HepG2 (cell line): Measurements from ENCODE around the gene RAPGEF5. TPM values are rescaled to one million over a fixed set of nuclear protein-coding genes. Genes with fewer than 3 reads are reported as not detected.

ENCODE experiments used
- ATAC-seq: fragments of 200-7000 bp; cut with Tn5 transposase; 3 replicates; pipeline ENCODE4 v1.9.1; 2020; ENCODE audit warnings: mild to moderate bottlenecking, moderate library complexity
- BruUV-seq: library from RNA; stranded (reverse); fragments of 400-500 nt; replicated peaks from 2 replicates; lab custom pipeline; 2021; lab: Mats Ljungman, UMichigan
- CTCF ChIA-PET: fragments of 300-600 bp; formaldehyde crosslinking; extraction: SDS; loops from one replicate; lab custom pipeline; 2021; ENCODE audit warnings: low total read pairs, inconsistent platforms, low intra/inter-chr PET ratio; lab: Yijun Ruan, JAX
- POLR2A ChIA-PET: fragments of 350-600 bp; sonication (Branson Sonifier 250); formaldehyde crosslinking; loops from one replicate; lab custom pipeline; 2020; ENCODE audit warnings: antibody characterized with exemption, inconsistent platforms; lab: Yijun Ruan, JAX
- DNase-seq: peaks from one replicate; pipeline ENCODE4 v3.0.0-alpha.2; 2015; ENCODE audit warnings: low spot score
- FAIRE-seq: peaks from 3 replicates; lab custom pipeline; 2011; peaks lifted over from hg19 to GRCh38; lab: Jason Lieb, UNC
- H2AFZ ChIP-seq: one replicate; pipeline ENCODE4 v1.6.1; 2011; ENCODE audit warnings: low read length, inconsistent platforms
- H3K27ac ChIP-seq: fragments of 300-600 bp; 3 replicates; pipeline ENCODE4 v1.8.0; 2011; ENCODE audit warnings: mixed run types, mild to moderate bottlenecking, mixed read lengths, low read length, inconsistent platforms; ENCODE audit not compliant: insufficient read depth; ENCODE audit errors: extremely low read length
- H3K27me3 ChIP-seq, 2 experiments: fragments of 200-600 bp in 1 of 2; 2 replicates in 1 of 2; 3 replicates in 1 of 2; pipeline versions ENCODE4 v1.6.0 to v1.8.0; 2011; ENCODE audit warnings: low read length in 2 of 2, mild to moderate bottlenecking in 2 of 2, moderate library complexity in 2 of 2, inconsistent platforms in 1 of 2; ENCODE audit not compliant: insufficient read depth in 2 of 2, control insufficient read depth in 1 of 2
- H3K36me3 ChIP-seq, 2 experiments: fragments of 200-600 bp in 1 of 2; replicated peaks in 1 of 2; 2 replicates in 1 of 2; 3 replicates in 1 of 2; pipeline versions ENCODE4 v1.5.1 to v1.8.0; 2011; ENCODE audit warnings: low read length in 2 of 2, inconsistent platforms in 1 of 2; ENCODE audit not compliant: insufficient read depth in 2 of 2, control insufficient read depth in 1 of 2
- H3K4me1 ChIP-seq: 2 replicates; pipeline ENCODE4 v1.5.1; 2012; ENCODE audit warnings: low read length, inconsistent platforms; ENCODE audit not compliant: insufficient read depth
- H3K4me2 ChIP-seq: 2 replicates; pipeline ENCODE4 v1.6.0; 2011; ENCODE audit warnings: low read depth, low read length, inconsistent platforms
- H3K4me3 ChIP-seq, 3 experiments: fragments of 200-600 bp in 1 of 3; sonication (generic), shearing (Covaris generic) in 1 of 3; replicated peaks in 1 of 3; 2 replicates each; pipeline ENCODE4 v1.5.1; 2011 to 2016; ENCODE audit warnings: low read length in 3 of 3, inconsistent platforms in 2 of 3, low read depth in 2 of 3, mild to moderate bottlenecking in 2 of 3, control low read depth in 1 of 3, mixed read lengths in 1 of 3; ENCODE audit not compliant: insufficient read depth in 1 of 3
- H3K79me2 ChIP-seq: one replicate; pipeline ENCODE4 v1.6.1; 2011; ENCODE audit warnings: low read length, inconsistent platforms; ENCODE audit not compliant: insufficient read depth
- H3K9ac ChIP-seq: 2 replicates; pipeline ENCODE4 v1.6.0; 2011; ENCODE audit warnings: mild to moderate bottlenecking, low read depth, low read length, inconsistent platforms; ENCODE audit not compliant: insufficient read depth
- H3K9me3 ChIP-seq: 2 replicates; pipeline ENCODE4 v1.5.1; 2012; ENCODE audit warnings: mild to moderate bottlenecking, low read length
- H4K20me1 ChIP-seq: 2 replicates; pipeline ENCODE4 v1.6.0; 2011; ENCODE audit warnings: inconsistent platforms, mild to moderate bottlenecking, low read length, moderate library complexity; ENCODE audit not compliant: insufficient read depth
- GTF2F1 ChIP-seq: fragments of 150-350 bp; IDR thresholded peaks from 2 replicates; pipeline ENCODE4 v1.6.1; 2014; ENCODE audit warnings: low read length
- JUN ChIP-seq: sonication (generic); formaldehyde crosslinking; IDR thresholded peaks from 2 replicates; pipeline ENCODE4 v1.4.0; 2020; ENCODE audit warnings: mild to moderate bottlenecking, missing genetic modification reagents
- MEIS2 ChIP-seq: sonication (generic); formaldehyde crosslinking; IDR thresholded peaks from 2 replicates; pipeline ENCODE4 v1.9.0; 2021; ENCODE audit warnings: mild to moderate bottlenecking, missing genetic modification reagents
- NFKB2 ChIP-seq: sonication (generic); formaldehyde crosslinking; IDR thresholded peaks from 2 replicates; pipeline ENCODE4 v1.4.0; 2020; ENCODE audit warnings: missing genetic modification reagents, borderline replicate concordance
- RBFOX2 ChIP-seq: fragments of 200-400 bp; formaldehyde crosslinking; IDR thresholded peaks from 2 replicates; pipeline ENCODE4 v1.6.1; 2017; ENCODE audit warnings: low read depth, mild to moderate bottlenecking, low read length
- SAP130 ChIP-seq: IDR thresholded peaks from 2 replicates; pipeline ENCODE4 v1.6.1; 2016; ENCODE audit warnings: low read depth
- SMAD3 ChIP-seq: sonication (generic); formaldehyde crosslinking; IDR thresholded peaks from 2 replicates; pipeline ENCODE4 v1.4.0; 2020; ENCODE audit warnings: missing genetic modification reagents
- SMC3 ChIP-seq: IDR thresholded peaks from 2 replicates; pipeline ENCODE4 v1.6.1; 2011; ENCODE audit warnings: low read length, improper control_type of control experiment
- STAT5B ChIP-seq: sonication (generic); formaldehyde crosslinking; IDR thresholded peaks from 2 replicates; pipeline ENCODE4 v1.4.0; 2020; ENCODE audit warnings: missing genetic modification reagents
- ZFP62 ChIP-seq: sonication (generic); formaldehyde crosslinking; IDR thresholded peaks from 2 replicates; pipeline ENCODE4 v1.4.0; 2020; ENCODE audit warnings: missing genetic modification reagents
- ZFX ChIP-seq: sonication (generic); formaldehyde crosslinking; IDR thresholded peaks from 2 replicates; pipeline ENCODE4 v1.4.0; 2020; ENCODE audit warnings: mild to moderate bottlenecking, low read depth, missing genetic modification reagents, moderate library complexity
- ZNF260 ChIP-seq: sonication (generic); formaldehyde crosslinking; IDR thresholded peaks from 2 replicates; pipeline ENCODE4 v1.4.0; 2020; ENCODE audit warnings: missing genetic modification reagents, low read depth, mild to moderate bottlenecking, borderline replicate concordance
- ZNF567 ChIP-seq: sonication (generic); formaldehyde crosslinking; IDR thresholded peaks from 2 replicates; pipeline ENCODE4 v1.8.1; 2023; ENCODE audit warnings: mild to moderate bottlenecking, missing genetic modification reagents, borderline replicate concordance
- ZNF790 ChIP-seq: sonication (generic); formaldehyde crosslinking; IDR thresholded peaks from 2 replicates; pipeline ENCODE4 v1.8.0; 2022; ENCODE audit warnings: missing genetic modification reagents, mild to moderate bottlenecking, borderline replicate concordance
- ZNF792 ChIP-seq: IDR thresholded peaks from 2 replicates; pipeline ENCODE4 v1.6.1; 2016
- WGBS: methylation state at CpG from one replicate; pipeline ENCODE4 v1.1.6; 2017; ENCODE audit warnings: low lambda C conversion rate; 5-methylcytosine and 5-hydroxymethylcytosine counted together
- in situ Hi-C: cut with HindIII; loops from 2 replicates; pipeline ENCODE4 v1.10.0; 2017; ENCODE audit warnings: low pct_unique_long_range_greater_than_20kb; ENCODE audit not compliant: extremely low pct_ligation_motif_present
- intact Hi-C: fragments of 100-400 bp; cut with micrococcal nuclease; formaldehyde crosslinking; loops from one replicate; pipeline ENCODE4 v1.10.0; 2022; ENCODE audit not compliant: unreplicated experiment
- polyA plus RNA-seq, 8 experiments: library from polyadenylated mRNA; depleted of rRNA in 3 of 8; stranded (reverse) in 7 of 8; unstranded in 1 of 8; fragments of >200 nt; fragmentation: Illumina TruSeq in 4 of 8; extraction: Trizol in 4 of 8; gene quantifications; 2 replicates each; pipeline versions ENCODE4 v1.2.1 to v1.2.3, GENCODE V29; 2011 to 2016; ENCODE audit warnings: low read depth in 4 of 8, missing spikeins in 1 of 8, mixed read lengths in 1 of 8; ENCODE audit not compliant: insufficient read depth in 1 of 8
- total RNA-seq, 5 experiments: library from RNA; depleted of rRNA; stranded (reverse); fragments of >200 nt; fragmentation: Illumina TruSeq; extraction: Trizol; gene quantifications; 2 replicates each; pipeline ENCODE4 v1.2.3, GENCODE V29; 2016; ENCODE audit warnings: low read depth in 1 of 5
- TF ChIP-seq, protein P1 (sequence below): sonication (generic); formaldehyde crosslinking; conservative IDR thresholded peaks from 2 replicates; pipeline ENCODE4 v1.4.0; 2020; ENCODE audit warnings: missing genetic modification reagents

The RAPGEF5 gene
- total and polyA plus RNA-seq, 2 of the 13 experiments (the other 11 are each of a cell fraction or from before 2014, with no cell fraction given), result 17.1 to 23.4 TPM

DNA sequence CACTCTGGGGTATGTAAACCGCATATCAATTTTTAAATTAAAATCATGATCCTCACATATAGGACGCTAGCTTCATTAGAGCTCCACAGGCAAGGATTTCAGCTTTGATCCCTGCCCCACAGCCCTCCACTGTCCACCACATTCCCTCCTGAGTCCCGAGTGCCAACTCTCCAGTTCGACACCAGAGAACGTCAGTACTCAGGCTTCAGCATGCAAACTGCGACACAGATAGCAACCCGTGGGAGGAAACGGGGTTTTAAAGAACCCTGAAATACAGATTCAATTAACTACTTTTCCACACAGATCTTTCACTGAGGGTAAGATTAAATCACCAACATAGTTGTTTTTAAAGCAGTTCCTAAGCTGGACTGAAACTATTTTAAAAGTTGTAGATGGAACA, 26.1 kb downstream of the RAPGEF5 start:
- H3K79me2 ChIP-seq, result peaks cover 95% of the 10 kb centered on the region
- H3K9ac ChIP-seq, result no peak overlapping the region
- H3K27ac ChIP-seq, result no peak overlapping the region
- in situ Hi-C loops, result no loop called here
- no peaks in the 10 kb centered on the region for H3K27me3 ChIP-seq
- no peak for ATAC-seq
- no peak overlapping the region for H3K4me2 ChIP-seq
- no peak for FAIRE-seq
- 93% methylated on average over 8 of the region's 8 CpGs for WGBS
- no peak for DNase-seq
- peaks cover 2 to 4% of the 10 kb centered on the region in 2 experiments; a peak in 2 of 5 replicates for H3K36me3 ChIP-seq
- H3K9me3 ChIP-seq, result no peaks in the 10 kb centered on the region
- H3K4me3 ChIP-seq, result no peak overlapping the region
- intact Hi-C loops, result no loop called here
- POLR2A ChIA-PET, result interaction anchor here (1.2 kb wide), 1 partner anchor 10 kb away, joined by 4 read pairs; no protein-coding TSS in a partner anchor
- H4K20me1 ChIP-seq, result peaks cover 90% of the 10 kb centered on the region
- no TSS peak for BruUV-seq
- H3K4me1 ChIP-seq, result peaks cover 89% of the 10 kb centered on the region
- TF ChIP-seq STAT5B (CRISPR knock-in tag) (no peak), ZNF567 (CRISPR knock-in tag) (no peak), ZFX (no peak), NFKB2 (CRISPR knock-in tag) (no peak), MEIS2 (CRISPR knock-in tag) (no peak), GTF2F1 (no peak), RBFOX2 (no peak), SMAD3 (no peak), ZNF260 (CRISPR knock-in tag) (no peak), ZNF790 (CRISPR knock-in tag) (no peak), SAP130 (CRISPR knock-in tag) (no peak), ZFP62 (CRISPR knock-in tag) (no peak), ZNF792 (CRISPR knock-in tag) (no peak), JUN (CRISPR knock-in tag) (no peak), SMC3 (no peak)
- TF ChIP-seq, protein P1, sequence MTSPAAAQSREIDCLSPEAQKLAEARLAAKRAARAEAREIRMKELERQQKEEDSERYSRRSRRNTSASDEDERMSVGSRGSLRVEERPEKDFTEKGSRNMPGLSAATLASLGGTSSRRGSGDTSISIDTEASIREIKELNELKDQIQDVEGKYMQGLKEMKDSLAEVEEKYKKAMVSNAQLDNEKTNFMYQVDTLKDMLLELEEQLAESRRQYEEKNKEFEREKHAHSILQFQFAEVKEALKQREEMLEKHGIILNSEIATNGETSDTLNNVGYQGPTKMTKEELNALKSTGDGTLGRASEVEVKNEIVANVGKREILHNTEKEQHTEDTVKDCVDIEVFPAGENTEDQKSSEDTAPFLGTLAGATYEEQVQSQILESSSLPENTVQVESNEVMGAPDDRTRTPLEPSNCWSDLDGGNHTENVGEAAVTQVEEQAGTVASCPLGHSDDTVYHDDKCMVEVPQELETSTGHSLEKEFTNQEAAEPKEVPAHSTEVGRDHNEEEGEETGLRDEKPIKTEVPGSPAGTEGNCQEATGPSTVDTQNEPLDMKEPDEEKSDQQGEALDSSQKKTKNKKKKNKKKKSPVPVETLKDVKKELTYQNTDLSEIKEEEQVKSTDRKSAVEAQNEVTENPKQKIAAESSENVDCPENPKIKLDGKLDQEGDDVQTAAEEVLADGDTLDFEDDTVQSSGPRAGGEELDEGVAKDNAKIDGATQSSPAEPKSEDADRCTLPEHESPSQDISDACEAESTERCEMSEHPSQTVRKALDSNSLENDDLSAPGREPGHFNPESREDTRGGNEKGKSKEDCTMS (CRISPR knock-in tag), result no peak
- TF ChIP-seq, all 625 proteins: peak for 0
- CTCF ChIA-PET, result no interaction called here
- no peak overlapping the region for H2AFZ ChIP-seq
